ENCODE results near the gene LCTL.
"Not testable (repeated sequence)": the region's sequence is repeated elsewhere in the genome, so short reads cannot be mapped to it uniquely, and the experiment has no call there.

The LCTL gene

DNA sequence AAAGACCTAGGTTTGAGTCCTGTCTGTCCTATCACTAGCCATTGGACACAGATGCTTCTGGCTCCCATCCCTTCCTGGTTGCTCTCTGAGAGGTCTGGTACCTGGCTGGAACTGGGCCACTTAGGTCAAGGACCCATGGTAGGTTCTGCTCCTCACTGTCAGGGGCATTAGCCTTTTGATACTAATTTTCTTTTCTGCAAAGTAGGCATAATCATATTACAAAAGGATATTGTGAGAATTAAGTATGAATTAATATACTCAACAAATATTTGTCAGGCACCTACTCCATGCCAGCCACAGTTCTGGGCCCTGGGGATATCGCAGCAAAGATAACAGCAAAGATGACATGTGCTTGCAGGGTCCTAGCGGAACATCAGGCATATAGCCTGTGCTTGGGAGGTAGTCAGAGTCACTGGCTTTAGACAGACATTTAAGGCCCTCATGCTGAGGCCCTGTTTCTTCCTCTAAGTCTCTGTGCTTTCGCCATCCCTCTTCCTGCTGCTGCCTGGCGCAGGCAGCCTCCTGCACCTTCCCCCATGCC is 25.6 kb upstream of the LCTL start:
- DNase-seq, result peak; percentile 37 to 43

DNA sequence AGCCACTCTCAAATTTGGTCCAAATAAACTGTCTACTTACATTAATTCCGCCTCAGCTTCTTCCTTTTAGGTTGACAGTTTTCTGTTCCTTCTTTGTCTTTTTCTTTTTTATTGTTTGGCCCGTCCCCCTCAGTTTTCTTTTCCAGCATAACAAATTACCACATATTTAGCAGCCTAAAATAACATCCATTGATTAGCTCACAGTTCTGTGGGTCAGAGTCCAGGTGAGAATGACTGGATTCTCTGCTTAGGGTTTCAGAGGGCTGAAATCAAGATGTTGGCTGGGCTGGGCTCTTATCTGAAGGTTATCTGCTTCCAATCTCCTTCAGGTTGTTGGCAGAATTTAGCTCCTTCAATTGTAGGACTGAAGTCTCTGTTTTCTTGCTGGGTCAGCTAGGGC is 24.6 kb upstream of the LCTL start:
- no peak for DNase-seq

DNA sequence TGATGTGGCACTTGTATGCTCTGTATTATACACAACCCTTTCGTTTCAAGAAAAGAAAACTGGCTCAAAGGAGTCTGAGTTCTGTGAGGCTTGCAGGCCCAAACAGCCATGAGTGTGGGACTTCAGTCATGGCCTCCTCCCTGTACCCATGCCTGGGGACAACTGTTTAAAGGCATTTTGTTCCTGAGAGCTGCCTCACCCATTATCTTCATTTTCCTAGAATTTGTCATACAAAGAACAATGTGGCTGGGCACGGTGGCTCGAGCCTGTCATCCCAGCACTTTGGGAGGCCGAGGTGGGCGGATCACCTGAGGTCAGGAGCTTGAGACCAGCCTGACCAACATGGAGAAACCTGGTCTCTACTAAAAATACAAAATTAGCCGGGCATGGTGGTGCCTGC is 23.6 kb upstream of the LCTL start:
- DNase-seq, result not testable (repeated sequence)

DNA sequence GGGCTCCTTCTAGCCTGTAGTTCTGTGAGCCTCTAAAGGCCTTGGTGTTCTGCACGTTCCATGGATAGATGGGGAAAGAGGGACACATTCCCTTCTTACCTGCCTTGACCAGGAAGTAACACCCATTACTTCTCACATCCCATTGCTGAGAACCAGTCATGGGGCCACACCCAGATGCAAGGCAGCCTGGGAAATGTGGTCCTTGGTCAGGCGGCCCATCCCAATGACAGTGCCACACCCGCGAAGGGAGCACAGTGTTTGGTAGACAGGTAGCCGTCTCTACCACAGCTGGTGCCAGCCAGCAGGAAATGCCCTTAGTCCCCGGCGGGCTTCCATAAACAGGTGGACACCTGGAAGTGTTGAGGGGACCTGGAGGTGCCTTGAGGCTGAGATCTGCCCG is 23.2 kb upstream of the LCTL start:
- DNase-seq, result no peak

DNA sequence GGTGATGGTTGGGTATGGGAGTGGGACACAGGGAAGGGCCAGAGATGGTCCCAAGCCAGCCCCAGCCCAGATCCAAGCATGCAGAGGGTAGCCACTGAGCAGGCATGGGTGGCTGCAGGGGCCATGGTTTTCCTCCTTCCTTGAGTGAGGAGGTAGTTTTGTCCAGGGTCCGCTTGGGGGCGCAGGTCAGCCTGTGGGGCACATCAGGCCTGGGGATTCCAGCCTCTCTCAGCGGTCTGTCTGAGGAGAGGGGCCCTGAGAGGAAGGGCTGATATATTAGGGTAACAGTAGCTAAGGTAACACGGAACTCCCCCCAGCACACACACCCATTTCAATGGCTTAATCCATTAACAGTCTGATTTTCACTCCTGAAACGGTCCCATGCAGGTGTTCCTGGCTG is 22.7 kb upstream of the LCTL start:
- DNase-seq, result no peak

DNA sequence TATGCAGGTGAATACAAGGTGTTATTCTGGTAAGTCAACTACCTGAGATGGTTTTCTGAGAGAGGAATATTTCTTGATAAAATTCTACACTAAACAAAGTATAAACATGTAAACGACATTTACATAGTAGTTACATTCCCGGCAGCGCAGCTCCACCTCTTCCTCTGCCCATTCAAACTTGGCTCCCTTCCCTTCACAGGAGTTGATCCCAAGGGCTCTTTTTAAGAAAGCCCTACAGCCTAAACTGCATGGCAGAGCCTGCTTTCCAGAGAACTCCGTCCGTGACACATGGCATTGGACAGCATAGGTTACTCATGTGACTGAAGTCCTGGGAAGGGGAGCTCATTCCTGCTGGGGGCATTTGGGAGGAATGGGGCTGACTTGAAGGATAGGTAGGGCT is 22.0 kb upstream of the LCTL start:
- no peak for DNase-seq

DNA sequence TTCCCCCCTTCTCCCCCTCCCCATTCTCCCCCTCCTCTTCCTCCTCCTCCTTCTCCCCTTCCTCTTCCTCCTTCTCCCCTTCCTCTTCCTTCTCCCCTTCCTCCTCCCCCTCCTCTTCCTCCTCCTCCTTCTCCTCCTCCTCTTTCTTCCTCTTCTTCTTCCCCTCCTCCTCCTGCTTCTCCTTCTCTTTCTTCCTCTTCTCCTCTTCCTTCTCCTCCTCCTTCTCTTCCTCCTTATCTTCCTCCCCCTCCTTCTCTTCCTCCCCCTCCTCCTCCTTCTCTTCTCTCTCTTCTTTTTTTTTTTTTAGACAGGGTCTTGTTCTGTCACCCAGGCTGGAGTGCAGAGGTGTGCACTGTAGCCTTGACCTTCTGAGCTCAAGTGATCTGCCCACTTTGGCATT is 21.2 kb upstream of the LCTL start:
- no peak for DNase-seq

DNA sequence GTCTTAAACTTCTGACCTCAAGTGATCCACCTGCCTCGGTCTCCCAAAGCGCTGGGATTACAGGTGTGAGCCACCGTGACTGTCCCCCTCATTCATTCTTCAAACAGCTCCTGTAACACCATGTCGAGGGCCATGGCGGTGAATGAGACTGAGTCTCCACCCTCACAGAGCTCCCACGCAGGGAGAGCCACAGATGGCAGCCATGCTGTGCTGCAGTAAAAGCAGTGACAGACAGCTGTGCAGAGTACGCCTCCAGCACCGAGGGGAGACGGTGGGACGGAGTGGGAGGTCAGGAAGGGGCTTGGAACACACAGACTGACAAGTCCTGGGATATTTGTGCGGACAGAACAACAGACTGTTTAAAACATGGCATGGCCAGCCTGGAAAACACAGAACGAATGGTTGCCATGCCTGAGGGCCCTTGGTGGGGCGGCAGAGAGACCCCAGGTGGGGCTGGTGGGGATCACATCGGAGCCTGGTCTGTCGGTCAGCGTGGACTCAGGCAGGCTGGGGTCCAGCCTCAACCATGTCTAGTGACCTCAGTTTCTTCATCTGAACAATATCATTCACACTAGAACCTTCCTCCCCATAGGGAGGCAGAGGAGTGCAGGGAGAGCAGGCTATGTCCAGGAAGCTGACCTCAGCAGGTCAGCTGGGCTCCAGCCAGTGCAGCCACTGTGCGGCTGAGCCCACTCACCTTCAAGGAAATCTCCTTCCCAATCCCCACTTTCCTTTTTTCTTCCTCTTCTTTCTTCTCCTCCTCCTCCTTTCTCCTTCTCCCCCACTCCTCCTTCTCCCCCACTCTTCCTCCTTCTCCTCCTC is 20.6 kb upstream of the LCTL start:
- no peak for DNase-seq

DNA sequence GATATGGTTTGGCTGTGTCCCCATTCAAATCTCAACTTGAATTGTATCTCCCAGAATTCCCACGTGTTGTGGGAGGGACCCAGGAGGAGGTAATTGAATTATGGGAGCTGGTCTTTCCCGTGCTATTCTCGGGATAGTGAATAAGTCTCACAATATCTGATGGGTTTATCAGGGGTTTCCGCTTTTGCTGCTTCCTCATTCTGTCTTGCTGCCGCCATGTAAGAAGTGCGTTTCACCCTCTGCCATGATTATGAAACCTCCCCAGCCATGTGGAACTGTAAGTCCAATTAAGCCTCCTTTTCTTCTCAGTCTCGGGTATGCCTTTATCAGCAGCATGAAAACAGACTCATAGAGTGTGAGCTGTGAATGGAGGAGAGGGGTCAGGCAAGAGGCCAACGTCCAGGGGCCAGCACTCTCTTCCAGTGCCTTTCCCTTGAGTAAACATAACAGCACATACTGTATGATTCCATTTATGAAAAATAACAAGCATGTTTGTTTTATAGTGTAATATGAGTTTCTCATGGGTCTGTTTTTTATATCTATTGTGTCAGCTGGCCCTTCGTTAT is 16.3 kb upstream of the LCTL start:
- DNase-seq, result no peak

DNA sequence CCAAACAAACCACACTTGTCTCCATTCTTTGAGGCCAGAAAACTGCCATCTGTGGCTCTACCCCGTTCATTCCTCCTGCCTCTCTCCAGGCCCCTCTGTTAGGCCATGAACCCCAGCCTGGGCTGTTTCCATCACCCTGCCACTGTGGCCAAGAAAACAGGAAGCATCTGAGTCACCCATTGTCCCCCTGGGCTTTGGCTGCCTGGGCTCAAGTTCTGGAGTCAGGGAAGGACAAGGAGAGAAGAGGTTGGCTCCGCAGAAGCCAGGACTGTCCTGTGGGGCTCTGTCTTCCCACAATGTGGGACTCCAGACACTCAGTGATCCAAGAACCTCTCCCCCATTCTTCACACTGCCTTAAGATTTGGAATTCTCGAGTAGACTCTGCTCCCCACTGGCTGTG is 14.8 kb upstream of the LCTL start:
- DNase-seq, result peak in 1 of 2 experiments; percentile 1

DNA sequence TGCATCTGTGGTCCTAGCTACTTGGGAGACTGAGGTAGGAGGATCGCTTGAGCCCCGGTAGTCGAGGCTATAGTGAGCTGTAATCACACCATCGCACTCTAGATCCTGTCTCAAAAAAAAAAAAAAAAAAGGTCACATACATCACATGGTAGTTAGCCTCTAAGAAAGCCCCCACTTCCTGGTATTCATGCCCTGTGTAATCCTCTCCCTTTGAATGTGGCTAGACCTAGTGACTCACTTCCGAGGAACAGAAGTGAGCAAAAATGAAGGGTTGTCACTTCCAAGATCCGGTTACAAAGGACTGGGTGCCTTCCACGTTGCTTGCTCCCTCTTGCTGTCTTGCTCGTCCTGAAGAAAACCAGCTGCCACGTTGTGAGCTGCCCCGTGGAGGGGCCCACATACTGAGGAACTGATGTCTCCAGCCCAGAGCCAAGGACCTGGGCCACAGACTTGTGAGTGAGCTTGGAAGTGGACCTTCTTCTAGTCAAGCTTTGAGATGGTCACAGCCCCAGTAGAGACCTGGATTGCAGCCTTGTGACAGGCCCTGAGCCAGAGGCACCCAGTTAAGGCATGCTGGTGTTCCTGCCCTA is 12.6 kb upstream of the LCTL start:
- peak; percentile 19 to 38 for DNase-seq

DNA sequence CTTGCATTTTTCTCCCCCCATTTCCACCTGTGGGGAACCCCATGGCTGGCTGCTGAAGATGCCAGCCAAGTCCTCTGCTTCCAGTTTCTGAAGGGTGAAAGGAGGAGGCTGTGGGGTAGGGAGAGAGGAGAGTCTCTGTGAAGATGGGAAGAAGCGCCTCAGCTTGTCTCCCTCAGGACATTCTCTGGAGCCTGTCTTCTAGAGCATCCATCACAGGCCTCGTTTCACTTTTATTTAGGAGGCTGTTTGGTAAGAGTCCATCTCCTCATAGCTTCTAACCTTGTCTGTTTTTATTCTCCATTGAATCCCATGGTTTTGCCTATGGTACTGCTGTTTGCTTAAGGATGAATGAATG is 8.8 kb upstream of the LCTL start:
- DNase-seq, result no peak

DNA sequence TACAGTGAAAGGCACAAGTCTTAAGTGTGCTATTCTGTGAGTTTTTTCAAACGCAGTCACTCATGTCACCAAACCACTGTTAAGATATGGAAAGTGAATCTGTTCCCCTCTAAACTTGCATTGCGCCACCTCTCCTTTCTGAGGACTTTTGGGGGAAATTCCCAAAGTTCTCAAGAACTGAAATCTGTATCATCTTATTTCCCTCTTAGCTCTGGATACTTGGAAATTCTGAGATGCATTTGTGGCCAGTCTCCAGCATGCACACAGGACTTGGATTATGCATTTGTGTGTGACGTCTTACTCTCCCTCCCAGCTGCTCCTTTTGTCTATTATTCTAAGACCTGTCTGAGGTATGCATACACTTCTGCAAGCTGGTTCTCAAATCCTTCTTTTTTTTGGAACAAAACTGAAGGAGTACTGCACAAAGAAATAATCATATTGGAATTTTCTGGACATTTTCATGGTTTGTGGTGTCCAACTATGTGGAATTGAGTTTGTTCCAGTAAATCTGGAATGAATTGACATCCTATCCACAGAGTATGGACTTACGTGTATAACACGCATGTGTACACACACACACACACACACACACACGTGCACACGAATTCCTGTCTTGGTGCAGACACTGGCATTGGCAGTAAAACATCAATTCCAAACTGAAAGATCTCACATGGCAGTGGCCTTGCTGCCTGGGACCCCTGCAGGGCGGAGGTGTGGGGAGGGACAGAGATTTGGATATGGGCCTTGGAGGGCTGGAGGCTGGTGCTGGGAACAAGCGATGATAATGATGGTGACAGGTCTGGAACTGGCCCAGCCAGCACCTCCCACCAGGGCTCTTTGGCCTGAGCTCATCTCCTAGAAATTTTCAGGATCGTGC is 8.2 kb upstream of the LCTL start:
- DNase-seq, result no peak

DNA sequence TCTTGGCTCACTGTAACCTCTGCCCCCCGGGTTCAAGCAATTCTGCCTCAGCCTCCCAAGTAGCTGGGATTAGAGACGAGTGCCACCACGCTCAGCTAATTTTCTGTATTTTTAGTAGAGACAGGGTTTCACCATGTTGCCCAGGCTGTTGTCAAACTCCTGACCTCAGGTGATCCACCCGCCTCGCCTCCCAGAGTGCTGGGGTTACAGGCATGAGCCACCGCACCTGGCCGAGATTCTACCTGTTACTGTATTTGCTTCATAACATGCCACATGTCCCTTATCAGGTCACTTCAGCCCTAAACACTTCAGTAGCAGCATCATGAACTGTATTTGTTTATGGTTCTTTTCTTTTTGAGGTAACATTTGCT is 7.5 kb upstream of the LCTL start:
- DNase-seq, result no peak

DNA sequence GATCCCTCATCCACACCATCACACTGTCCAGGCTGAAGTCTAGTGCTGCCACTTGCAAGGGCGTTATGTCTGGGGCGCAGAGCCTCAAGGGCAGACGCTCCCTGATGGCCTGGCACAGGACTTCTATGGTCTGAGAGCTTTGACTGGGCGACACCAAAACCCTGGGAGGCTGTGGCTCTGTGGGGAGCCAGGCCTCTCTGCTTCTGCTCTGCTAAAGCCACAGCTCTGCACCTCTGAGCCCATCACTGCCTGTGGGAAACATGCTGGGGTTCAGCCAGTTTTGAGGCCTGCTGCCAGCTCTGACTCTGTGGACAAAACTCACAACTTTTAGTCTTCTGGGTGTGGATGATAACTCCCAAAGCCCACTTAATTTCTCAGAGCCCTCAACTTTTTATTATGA is 6.3 kb upstream of the LCTL start:
- DNase-seq, result no peak

DNA sequence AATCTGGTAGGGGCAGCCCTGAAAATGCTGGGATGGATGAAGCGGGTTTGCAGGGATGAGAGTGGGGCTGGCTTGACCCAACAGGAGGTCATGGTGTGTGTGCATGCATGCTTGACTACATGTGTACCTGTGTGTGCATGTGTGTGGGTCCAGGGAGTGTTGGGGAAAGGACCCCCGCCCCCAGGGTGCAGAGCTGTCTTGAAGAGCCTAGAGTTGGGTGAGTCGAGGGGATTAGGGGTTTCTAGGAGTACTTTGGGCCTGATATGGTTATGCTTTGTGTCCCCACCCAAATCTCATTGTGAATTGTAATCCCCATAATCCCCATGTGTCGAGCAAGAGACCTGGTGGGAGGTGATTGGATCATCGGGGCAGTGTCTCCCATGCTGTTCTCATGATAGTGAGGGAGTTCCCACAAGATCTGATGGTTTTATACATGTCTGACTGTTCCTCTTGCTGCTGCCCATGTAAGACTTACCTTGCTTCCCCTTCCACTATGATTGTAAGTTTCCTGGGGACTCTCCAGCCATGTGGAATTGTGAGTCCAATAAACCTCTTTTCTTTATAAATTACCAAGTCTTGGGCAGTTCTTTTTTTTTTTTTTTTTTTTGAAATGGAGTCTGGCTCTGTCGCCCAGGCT is 5.2 kb upstream of the LCTL start:
- no peak for DNase-seq

DNA sequence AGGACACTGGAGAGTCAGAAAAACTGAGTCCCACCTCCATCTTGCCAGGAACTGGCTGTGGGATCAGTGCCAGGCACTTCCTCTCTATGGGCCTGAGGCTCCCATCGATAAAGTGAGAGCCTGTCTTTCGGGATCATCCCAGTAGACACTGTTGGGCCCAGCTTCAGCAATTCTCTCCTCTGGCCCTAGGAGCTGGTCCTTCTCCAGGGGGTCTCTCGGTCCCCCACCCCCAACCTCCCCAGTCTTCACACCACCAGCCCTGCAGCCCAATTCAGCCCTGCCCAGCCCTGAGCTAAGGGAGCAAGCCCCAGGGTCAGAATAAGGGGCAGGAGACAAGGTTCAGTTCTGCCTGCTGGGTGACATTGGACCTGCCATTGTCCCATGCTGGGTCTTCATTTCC is 4.5 kb upstream of the LCTL start:
- DNase-seq, result no peak

DNA sequence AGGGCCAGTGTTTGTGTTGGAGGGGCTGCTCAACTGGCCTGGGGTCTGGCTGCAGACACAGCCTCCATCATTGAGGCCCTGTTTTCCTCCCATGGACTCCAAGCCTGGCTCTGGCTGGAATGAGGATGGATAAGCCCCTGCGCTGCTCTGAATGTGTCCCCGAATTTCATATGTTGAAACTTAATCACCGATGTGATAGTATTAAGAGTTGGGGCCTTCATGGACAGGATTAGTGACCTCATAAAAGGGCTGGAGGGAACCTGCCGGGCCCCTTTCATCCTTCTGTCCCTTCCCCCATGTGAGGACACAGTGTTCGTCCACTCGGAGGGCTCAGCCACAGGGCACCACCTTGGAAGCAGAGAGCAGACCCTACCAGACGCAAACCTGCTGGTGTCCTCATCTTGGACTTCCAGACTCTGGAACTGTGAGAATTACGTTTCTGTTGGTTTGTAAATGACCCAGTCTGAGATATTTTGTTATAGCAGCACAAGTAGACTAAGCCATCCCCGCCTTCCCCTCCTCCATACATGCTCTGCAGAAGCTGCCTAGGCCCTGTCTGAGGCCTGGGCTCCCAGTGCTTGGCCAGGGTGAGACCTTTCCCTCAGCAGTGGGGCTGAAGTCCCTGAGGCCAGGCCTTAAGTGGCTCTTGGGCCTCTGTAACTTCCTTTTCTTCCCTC is 3.8 kb upstream of the LCTL start:
- no peak for DNase-seq

DNA sequence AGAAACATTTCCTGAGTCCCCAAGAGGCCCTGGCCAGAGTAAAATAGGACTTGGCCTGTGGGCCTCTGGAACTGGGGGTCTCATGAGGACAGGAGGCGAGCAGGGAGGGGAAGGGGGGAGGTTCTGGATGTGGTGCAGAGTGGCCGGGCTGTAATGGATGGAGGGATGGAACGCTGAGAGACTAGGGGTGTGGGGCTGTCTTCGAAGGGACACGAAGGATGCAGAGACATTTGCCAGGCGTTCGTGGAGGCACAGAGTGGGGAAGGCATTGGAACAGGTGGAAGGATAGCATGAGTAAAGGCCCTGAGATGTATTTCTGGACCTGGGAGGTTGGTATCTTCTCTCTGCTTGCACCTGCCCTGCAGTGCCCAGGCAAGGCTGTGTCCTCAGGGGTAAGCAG is 2.1 kb upstream of the LCTL start:
- no peak for DNase-seq

DNA sequence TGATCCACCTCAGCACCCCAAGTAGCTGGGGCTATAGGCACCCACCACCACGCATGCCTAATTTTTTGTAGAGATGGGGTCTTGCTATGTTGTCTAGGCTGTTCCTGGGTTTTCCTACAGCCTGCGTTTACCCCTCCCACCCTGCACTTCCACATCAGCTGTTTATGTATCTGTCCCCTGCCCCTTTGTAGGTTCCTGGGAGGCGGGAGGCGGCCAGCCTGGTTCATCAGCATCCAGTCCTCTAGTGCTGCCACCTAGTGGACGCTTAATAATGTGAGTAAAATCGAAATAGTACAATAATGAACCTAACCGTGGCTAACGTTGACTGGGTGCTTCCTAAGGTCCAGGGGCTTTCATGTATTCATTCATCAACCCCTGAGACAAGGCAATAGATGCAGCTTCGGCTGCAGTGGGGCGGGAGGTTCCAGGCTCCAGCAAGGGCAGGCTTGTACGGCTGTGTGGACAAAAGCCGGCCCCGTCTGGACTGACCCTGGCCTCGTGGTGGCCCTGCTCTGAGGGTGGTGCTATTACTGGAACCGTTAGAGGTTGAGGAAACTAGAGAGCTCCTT is 1.2 kb upstream of the LCTL start:
- peak; percentile 51 to 55 for DNase-seq

DNA sequence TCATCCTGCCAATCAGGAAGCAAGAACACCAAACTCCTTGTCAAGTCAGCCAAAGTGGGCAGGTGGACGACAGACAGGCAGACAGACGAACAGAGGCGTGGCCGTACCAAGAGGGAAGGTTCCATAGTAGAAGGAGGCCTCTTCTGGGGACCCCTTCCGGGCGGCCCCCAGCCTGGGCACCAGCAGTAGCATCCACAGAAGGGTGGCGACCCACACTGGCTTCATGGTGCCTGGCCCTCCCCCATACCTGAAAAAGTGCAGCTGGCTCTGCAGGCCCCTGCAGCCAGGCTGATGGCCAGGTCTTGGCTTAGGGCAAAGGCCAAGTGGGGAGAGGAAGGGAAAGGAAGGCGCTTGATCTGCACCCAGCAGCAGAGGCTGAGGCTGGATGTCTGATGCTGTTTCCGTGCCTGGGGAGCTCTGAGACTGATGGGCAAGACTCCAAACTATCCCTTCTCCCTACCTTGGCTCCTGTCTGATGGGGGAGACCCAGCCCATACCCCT is 607 bp downstream of the LCTL start:
- no peak for DNase-seq
